Measurements from ENCODE around the gene FCAMR. TPM values are rescaled to one million over a fixed set of nuclear protein-coding genes. Genes with fewer than 3 reads are reported as not detected.

FCAMR gene
- total RNA-seq, 2 donors from 2014 or later, result 0.56 to 4.5 TPM

DNA sequence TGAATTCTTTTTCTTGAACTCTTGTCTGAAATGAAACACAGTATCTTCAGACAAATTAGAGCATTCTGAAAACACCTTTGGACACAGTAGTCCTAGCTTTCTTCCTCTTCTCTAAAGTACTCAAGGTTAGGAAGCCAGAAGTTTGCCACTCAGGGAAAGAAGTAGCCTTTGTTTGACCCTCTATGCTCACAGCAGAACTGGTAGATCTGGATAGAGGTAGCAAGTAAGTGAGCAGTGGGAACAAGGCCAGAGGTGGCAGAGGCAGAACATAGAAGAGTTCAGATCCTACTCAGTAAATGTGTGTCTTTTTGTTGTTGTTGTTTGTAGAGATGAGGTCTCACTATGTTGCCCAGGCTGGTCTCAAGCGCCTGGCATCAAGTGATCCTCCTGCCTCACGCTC lies 16.6 kb downstream of the FCAMR start:
- no peaks in the 10 kb centered on the region for H3K27me3 ChIP-seq
- no peak overlapping the region for H3K4me3 ChIP-seq
- peak overlapping the region; percentile 96 for H3K27ac ChIP-seq
- no peak for DNase-seq
- TF ChIP-seq, protein P1, sequence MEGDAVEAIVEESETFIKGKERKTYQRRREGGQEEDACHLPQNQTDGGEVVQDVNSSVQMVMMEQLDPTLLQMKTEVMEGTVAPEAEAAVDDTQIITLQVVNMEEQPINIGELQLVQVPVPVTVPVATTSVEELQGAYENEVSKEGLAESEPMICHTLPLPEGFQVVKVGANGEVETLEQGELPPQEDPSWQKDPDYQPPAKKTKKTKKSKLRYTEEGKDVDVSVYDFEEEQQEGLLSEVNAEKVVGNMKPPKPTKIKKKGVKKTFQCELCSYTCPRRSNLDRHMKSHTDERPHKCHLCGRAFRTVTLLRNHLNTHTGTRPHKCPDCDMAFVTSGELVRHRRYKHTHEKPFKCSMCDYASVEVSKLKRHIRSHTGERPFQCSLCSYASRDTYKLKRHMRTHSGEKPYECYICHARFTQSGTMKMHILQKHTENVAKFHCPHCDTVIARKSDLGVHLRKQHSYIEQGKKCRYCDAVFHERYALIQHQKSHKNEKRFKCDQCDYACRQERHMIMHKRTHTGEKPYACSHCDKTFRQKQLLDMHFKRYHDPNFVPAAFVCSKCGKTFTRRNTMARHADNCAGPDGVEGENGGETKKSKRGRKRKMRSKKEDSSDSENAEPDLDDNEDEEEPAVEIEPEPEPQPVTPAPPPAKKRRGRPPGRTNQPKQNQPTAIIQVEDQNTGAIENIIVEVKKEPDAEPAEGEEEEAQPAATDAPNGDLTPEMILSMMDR (IDR thresholded peaks at IDR 0.05), result no peak
- H3K36me3 ChIP-seq, result no peaks in the 10 kb centered on the region
- intact Hi-C loops (cut with DNase I), result no loop called here
- H3K9me3 ChIP-seq, result no peaks in the 10 kb centered on the region
- H3K9ac ChIP-seq (ENCODE audit: low read depth in 2 of 2, low read length in 2 of 2), result peak overlapping the region; percentile 17 to 70
- peaks cover 12% of the 10 kb centered on the region for H3K4me1 ChIP-seq

DNA sequence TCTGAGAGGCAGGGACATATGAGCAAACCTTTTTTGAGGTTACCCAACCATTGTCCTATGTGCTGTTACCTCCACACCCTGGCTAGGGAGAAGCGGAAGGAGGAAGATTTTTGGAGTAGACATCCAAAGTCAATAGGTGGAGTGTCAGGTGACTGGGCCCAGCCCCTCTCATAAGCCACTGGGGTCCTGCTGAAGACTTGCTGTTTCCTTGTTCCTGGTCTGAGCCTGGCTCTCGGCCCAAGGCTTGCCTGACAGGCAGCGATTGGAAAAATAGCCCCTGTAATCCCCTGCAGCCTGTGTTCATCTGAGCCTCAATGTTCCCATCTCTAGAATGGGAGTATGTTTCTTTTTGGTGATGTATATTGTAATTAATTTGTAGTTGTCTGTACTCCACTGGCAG lies 17.1 kb downstream of the FCAMR start:
- Histone ChIP-seq H3K4me3 (no peak overlapping the region), H3K9ac (ENCODE audit: low read depth in 2 of 2, low read length in 2 of 2) (peak overlapping the region in 1 of 2 donors; percentile 70), H3K4me1 (peaks cover 12% of the 10 kb centered on the region), H3K36me3 (no peaks in the 10 kb centered on the region), H3K27me3 (no peaks in the 10 kb centered on the region), H3K27ac (peak overlapping the region; percentile 96), H3K9me3 (no peaks in the 10 kb centered on the region)
- TF ChIP-seq, protein P1 (IDR thresholded peaks at IDR 0.05), result no peak
- DNase-seq, result peak; percentile 93
- intact Hi-C loops (cut with DNase I), result no loop called here

DNA sequence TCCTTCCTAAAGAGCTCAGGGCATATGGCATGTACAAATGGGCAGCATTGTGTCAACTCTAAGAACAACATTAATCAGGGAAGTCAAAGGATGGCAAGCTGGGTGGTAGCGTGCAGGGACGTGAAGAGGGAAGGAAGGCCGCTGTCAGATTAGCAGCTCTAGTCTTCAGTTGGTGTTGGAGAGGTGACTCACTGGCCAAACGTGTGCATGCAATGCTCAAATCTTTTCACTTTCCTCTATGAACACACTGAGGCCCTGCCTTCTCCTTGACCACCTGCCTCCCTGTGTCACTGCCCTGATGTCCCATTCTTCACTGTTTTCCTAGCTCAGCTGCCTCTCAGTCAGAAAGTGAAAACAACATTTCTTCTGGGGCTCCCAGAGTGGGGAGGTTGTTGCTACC lies 18.1 kb downstream of the FCAMR start:
- no peaks in the 10 kb centered on the region for H3K27me3 ChIP-seq
- TF ChIP-seq, protein P1 (IDR thresholded peaks at IDR 0.05), result no peak
- H3K4me1 ChIP-seq, result peaks cover 12% of the 10 kb centered on the region
- no peaks in the 10 kb centered on the region for H3K9me3 ChIP-seq
- H3K9ac ChIP-seq (ENCODE audit: low read depth in 2 of 2, low read length in 2 of 2), result peak overlapping the region; percentile 29 to 87
- peak overlapping the region; percentile 96 for H3K27ac ChIP-seq
- H3K36me3 ChIP-seq, result no peaks in the 10 kb centered on the region
- DNase-seq, result no peak
- no peak overlapping the region for H3K4me3 ChIP-seq
- intact Hi-C loops (cut with DNase I), result no loop called here

DNA sequence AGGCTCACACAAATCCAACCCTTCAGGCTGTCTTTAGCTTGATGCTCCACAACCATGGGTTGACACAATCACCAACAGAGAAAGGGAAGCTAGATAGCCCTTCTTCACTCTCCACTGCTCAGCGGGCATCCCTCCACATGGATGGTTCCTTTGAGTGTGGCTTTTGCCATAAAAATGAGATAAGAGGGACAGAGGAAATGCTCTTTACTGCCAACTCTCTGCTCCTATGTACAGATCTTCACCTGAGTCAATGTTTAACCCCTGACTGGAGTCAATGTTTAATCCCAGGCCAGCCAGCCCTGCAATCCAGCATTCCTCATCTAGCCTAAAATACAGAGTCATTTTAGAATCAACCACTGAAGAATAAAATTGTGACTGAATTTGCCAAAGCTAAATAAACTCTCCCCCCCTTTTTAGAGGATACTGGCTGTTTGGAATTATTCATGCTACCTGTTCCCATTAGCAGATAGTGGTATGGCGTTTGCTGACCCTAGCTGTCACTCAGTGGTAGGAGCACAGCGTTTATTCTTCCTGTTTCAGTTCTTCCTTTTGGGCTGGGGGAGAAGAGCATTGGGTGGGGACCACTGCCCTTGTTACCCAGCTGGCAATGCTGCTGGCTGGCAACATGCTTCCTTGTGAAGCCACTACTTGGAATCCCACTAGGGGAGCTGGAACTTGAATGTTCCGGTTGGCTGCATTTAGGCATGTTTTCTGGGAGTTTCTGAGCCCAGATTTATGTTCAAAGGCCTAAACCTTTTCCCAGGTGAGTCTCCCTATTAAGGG lies 18.8 kb downstream of the FCAMR start:
- Histone ChIP-seq H3K9ac (ENCODE audit: low read depth in 2 of 2, low read length in 2 of 2) (peak overlapping the region; percentile 29 to 87), H3K9me3 (no peaks in the 10 kb centered on the region), H3K4me1 (peaks cover 12% of the 10 kb centered on the region), H3K36me3 (no peaks in the 10 kb centered on the region), H3K27ac (peak overlapping the region; percentile 96), H3K4me3 (no peak overlapping the region), H3K27me3 (no peaks in the 10 kb centered on the region)
- intact Hi-C loops (cut with DNase I), result no loop called here
- TF ChIP-seq, protein P1 (IDR thresholded peaks at IDR 0.05), result no peak
- peak; percentile 80 for DNase-seq

DNA sequence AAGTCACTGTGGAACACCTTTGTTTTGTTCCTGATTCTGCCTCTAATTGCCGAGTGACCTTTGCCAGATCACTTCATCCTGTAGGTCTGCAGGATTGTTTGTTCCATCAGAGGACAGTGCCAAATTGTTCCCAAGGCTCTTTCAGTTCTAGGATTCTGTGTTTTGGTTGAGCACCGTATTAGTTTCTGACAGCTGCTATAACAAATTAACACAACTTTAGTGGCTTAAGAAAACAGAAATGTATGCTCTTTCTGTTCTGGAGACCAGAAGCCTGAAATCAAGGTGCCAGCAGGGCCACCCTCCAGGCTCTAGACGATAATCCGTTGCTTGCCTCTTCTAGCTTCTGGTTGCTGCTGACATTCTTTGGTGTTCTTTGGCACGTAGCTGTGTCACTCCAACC lies 20.6 kb downstream of the FCAMR start:
- TF ChIP-seq, protein P1 (IDR thresholded peaks at IDR 0.05), result no peak
- Histone ChIP-seq H3K9me3 (no peaks in the 10 kb centered on the region), H3K4me3 (no peak overlapping the region), H3K4me1 (peaks cover 9% of the 10 kb centered on the region), H3K36me3 (no peaks in the 10 kb centered on the region), H3K27me3 (no peaks in the 10 kb centered on the region), H3K27ac (no peak overlapping the region), H3K9ac (ENCODE audit: low read depth in 2 of 2, low read length in 2 of 2) (no peak overlapping the region)
- no peak for DNase-seq
- intact Hi-C loops (cut with DNase I), result no loop called here

Data from colonic mucosa (tissue), 4 donors.